GM23338 (cell line): ENCODE data around the gene FANCB. TPM values are rescaled to one million over a fixed set of nuclear protein-coding genes. Genes with fewer than 3 reads are reported as not detected.

Source experiments
- ATAC-seq: fragments of 200-7000 bp; cut with Tn5 transposase; 3 replicates; pipeline ENCODE4 v1.9.1; 2020
- DNase-seq: peaks from one replicate; pipeline ENCODE4 v3.0.0-alpha.2; 2015; ENCODE audit warnings: low spot score
- H2AFZ ChIP-seq: fragments of 200-600 bp; sonication (generic); 2 replicates; pipeline ENCODE4 v1.8.0; 2016; ENCODE audit warnings: antibody characterized with exemption, mild to moderate bottlenecking, moderate library complexity
- H3F3A ChIP-seq: fragments of 200-600 bp; sonication (generic); replicated peaks from 2 replicates; pipeline ENCODE4 v1.8.0; 2017; ENCODE audit warnings: antibody characterized with exemption, mixed run types, low read depth
- H3K27ac ChIP-seq: fragments of 200-600 bp; sonication (generic); 2 replicates; pipeline ENCODE4 v1.6.1; 2016; ENCODE audit warnings: low read depth
- H3K27me3 ChIP-seq: fragments of 200-600 bp; sonication (generic); 2 replicates; pipeline ENCODE4 v1.8.0; 2016; ENCODE audit warnings: mild to moderate bottlenecking, mixed run types, moderate library complexity; ENCODE audit not compliant: insufficient read depth
- H3K36me3 ChIP-seq: fragments of 200-600 bp; sonication (generic); 2 replicates; pipeline ENCODE4 v1.8.0; 2016; ENCODE audit warnings: mild to moderate bottlenecking; ENCODE audit not compliant: insufficient read depth
- H3K4me1 ChIP-seq: fragments of 200-600 bp; sonication (generic); 2 replicates; pipeline ENCODE4 v1.8.0; 2016; ENCODE audit warnings: mild to moderate bottlenecking, moderate library complexity; ENCODE audit not compliant: insufficient read depth
- H3K4me2 ChIP-seq: fragments of 200-600 bp; sonication (generic); 2 replicates; pipeline ENCODE4 v1.7.1; 2017; ENCODE audit warnings: mixed run types
- H3K4me3 ChIP-seq: fragments of 200-600 bp; sonication (generic); 2 replicates; pipeline ENCODE4 v1.6.1; 2016; ENCODE audit warnings: mixed run types
- H3K79me2 ChIP-seq: fragments of 200-600 bp; sonication (generic); replicated peaks from 2 replicates; pipeline ENCODE4 v1.8.0; 2017; ENCODE audit warnings: mild to moderate bottlenecking; ENCODE audit not compliant: insufficient read depth
- H3K9me2 ChIP-seq: fragments of 200-600 bp; sonication (generic); 2 replicates; pipeline ENCODE4 v1.8.0; 2017; ENCODE audit not compliant: insufficient read depth
- H4K20me1 ChIP-seq: fragments of 200-600 bp; sonication (generic); replicated peaks from 2 replicates; pipeline ENCODE4 v1.8.0; 2017; ENCODE audit warnings: mild to moderate bottlenecking; ENCODE audit not compliant: insufficient read depth
- H3K27ac Mint-ChIP-seq: 2 replicates; pipeline ENCODE4 v1.8.0; 2020; ENCODE audit warnings: inconsistent platforms, mild to moderate bottlenecking, moderate library complexity, mixed read lengths
- H3K27me3 Mint-ChIP-seq: 3 replicates; pipeline ENCODE4 v1.8.0; 2022; ENCODE audit warnings: low read depth, mild to moderate bottlenecking, moderate library complexity, mixed read lengths, inconsistent platforms; ENCODE audit not compliant: insufficient read depth, poor library complexity
- H3K36me3 Mint-ChIP-seq: 3 replicates; pipeline ENCODE4 v1.8.0; 2021; ENCODE audit warnings: low read depth, mild to moderate bottlenecking, inconsistent platforms, moderate library complexity, mixed read lengths
- H3K4me1 Mint-ChIP-seq: 3 replicates; pipeline ENCODE4 v1.8.0; 2020; ENCODE audit warnings: mild to moderate bottlenecking, inconsistent platforms, mixed read lengths
- H3K4me3 Mint-ChIP-seq: 3 replicates; pipeline ENCODE4 v1.8.0; 2021; ENCODE audit warnings: moderate library complexity, mild to moderate bottlenecking, inconsistent platforms, mixed read lengths
- H3K9me3 Mint-ChIP-seq: 3 replicates; pipeline ENCODE4 v1.8.0; 2020; ENCODE audit warnings: moderate library complexity, mild to moderate bottlenecking, inconsistent platforms, mixed read lengths
- CREB1 ChIP-seq: fragments of 250-450 bp; sonication (Bioruptor Pico); IDR thresholded peaks from 2 replicates; pipeline ENCODE4 v1.5.0; 2020; ENCODE audit warnings: low read depth, mild to moderate bottlenecking, moderate library complexity
- EZH2phosphoT487 ChIP-seq: fragments of 200-600 bp; sonication (generic); IDR thresholded peaks from one replicate; pipeline ENCODE4 v1.8.1; 2018; ENCODE audit warnings: antibody characterized with exemption; ENCODE audit not compliant: unreplicated experiment
- JUNB ChIP-seq: IDR thresholded peaks from one replicate; pipeline ENCODE4 v1.6.1; 2016; ENCODE audit warnings: antibody characterized with exemption; ENCODE audit not compliant: unreplicated experiment
- NANOG ChIP-seq: IDR thresholded peaks from 2 replicates; pipeline ENCODE4 v1.6.1; 2016; ENCODE audit warnings: antibody characterized with exemption, borderline replicate concordance
- ZNF331 ChIP-seq: fragments of 250-450 bp; sonication (Bioruptor Pico); IDR thresholded peaks from 2 replicates; pipeline ENCODE4 v1.5.0; 2020; ENCODE audit warnings: low read depth, mild to moderate bottlenecking, moderate library complexity
- polyA plus RNA-seq: library from polyadenylated mRNA; unstranded; fragments of >200 nt; fragmentation: Nextera tagmentation; extraction: Ambion mirVana; gene quantifications from 2 replicates; pipeline ENCODE4 v1.2.1, GENCODE V29; 2016
- total RNA-seq: library from RNA; depleted of rRNA; stranded (reverse); fragments of >200 nt; shearing (Covaris generic); gene quantifications from 2 replicates; pipeline ENCODE4 v1.2.3, GENCODE V29; 2014
- TF ChIP-seq, protein P1 (sequence below): IDR thresholded peaks from one replicate; pipeline ENCODE4 v1.6.1; 2018; ENCODE audit warnings: antibody characterized with exemption; ENCODE audit not compliant: unreplicated experiment
- TF ChIP-seq, protein P2 (sequence below), 2 experiments: fragments of 200-600 bp in 1 of 2; sonication (generic) in 1 of 2; conservative IDR thresholded peaks; 2 replicates each; pipeline versions ENCODE4 v1.5.1 to v1.6.1; 2016 to 2017; ENCODE audit warnings: antibody characterized with exemption in 2 of 2, low read depth in 2 of 2, mild to moderate bottlenecking in 2 of 2, moderate library complexity in 1 of 2
- TF ChIP-seq, protein P3 (sequence below): IDR thresholded peaks from 2 replicates; pipeline ENCODE4 v1.6.1; 2016; ENCODE audit warnings: antibody characterized with exemption
- TF ChIP-seq, protein P4 (sequence below): fragments of 250-450 bp; sonication (Bioruptor Pico); IDR thresholded peaks from 2 replicates; pipeline ENCODE4 v1.5.0; 2020; ENCODE audit warnings: mild to moderate bottlenecking, moderate library complexity

The FANCB gene
- total and polyA plus RNA-seq, 2 experiments from 2014 or later = 16.2 to 16.8 TPM

DNA sequence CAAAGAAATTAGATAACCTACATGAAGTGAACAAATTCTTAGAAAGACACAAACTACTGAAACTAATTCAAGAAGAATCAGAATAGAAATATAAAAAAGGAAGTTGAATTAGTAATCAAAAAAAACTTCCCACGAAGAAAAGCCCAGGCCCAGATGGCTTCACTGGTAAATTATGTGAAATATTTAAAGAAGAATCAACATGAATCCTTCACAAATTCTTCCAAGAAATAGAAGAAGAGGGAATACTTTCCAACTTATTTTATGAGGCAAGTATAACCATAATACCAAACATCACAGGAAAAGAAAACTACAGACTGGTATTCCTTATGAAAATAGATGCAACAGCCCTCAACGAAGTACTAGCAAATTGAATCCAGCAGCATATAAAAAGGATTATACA, 31.0 kb upstream of the FANCB start:
- Mint-ChIP-seq H3K27me3 (no peaks in the 10 kb centered on the region), H3K9me3 (peaks cover 8% of the 10 kb centered on the region; the same call in 2 of the 3 replicates), H3K27ac (no peak overlapping the region), H3K4me1 (no peaks in the 10 kb centered on the region), H3K4me3 (no peak overlapping the region), H3K36me3 (peaks cover 28% of the 10 kb centered on the region)
- Histone ChIP-seq H3F3A (no peaks in the 10 kb centered on the region), H3K36me3 (0 out of 2 replicates have a peak, but pooled peaks cover 4% of the 10 kb centered on the region), H3K4me1 (no peaks in the 10 kb centered on the region), H3K4me3 (no peak overlapping the region), H3K27ac (no peak overlapping the region), H3K9me2 (no peaks in the 10 kb centered on the region), H4K20me1 (no peaks in the 10 kb centered on the region), H3K4me2 (no peak overlapping the region), H2AFZ (no peak overlapping the region), H3K27me3 (no peaks in the 10 kb centered on the region), H3K79me2 (no peaks in the 10 kb centered on the region)
- ATAC-seq (no peak), DNase-seq (no peak)
- TF ChIP-seq ZNF331 (CRISPR knock-in tag) (no peak), EZH2phosphoT487 (no peak), JUNB (no peak)
- TF ChIP-seq, protein P1, sequence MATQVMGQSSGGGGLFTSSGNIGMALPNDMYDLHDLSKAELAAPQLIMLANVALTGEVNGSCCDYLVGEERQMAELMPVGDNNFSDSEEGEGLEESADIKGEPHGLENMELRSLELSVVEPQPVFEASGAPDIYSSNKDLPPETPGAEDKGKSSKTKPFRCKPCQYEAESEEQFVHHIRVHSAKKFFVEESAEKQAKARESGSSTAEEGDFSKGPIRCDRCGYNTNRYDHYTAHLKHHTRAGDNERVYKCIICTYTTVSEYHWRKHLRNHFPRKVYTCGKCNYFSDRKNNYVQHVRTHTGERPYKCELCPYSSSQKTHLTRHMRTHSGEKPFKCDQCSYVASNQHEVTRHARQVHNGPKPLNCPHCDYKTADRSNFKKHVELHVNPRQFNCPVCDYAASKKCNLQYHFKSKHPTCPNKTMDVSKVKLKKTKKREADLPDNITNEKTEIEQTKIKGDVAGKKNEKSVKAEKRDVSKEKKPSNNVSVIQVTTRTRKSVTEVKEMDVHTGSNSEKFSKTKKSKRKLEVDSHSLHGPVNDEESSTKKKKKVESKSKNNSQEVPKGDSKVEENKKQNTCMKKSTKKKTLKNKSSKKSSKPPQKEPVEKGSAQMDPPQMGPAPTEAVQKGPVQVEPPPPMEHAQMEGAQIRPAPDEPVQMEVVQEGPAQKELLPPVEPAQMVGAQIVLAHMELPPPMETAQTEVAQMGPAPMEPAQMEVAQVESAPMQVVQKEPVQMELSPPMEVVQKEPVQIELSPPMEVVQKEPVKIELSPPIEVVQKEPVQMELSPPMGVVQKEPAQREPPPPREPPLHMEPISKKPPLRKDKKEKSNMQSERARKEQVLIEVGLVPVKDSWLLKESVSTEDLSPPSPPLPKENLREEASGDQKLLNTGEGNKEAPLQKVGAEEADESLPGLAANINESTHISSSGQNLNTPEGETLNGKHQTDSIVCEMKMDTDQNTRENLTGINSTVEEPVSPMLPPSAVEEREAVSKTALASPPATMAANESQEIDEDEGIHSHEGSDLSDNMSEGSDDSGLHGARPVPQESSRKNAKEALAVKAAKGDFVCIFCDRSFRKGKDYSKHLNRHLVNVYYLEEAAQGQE = no peak
- TF ChIP-seq, protein P2, sequence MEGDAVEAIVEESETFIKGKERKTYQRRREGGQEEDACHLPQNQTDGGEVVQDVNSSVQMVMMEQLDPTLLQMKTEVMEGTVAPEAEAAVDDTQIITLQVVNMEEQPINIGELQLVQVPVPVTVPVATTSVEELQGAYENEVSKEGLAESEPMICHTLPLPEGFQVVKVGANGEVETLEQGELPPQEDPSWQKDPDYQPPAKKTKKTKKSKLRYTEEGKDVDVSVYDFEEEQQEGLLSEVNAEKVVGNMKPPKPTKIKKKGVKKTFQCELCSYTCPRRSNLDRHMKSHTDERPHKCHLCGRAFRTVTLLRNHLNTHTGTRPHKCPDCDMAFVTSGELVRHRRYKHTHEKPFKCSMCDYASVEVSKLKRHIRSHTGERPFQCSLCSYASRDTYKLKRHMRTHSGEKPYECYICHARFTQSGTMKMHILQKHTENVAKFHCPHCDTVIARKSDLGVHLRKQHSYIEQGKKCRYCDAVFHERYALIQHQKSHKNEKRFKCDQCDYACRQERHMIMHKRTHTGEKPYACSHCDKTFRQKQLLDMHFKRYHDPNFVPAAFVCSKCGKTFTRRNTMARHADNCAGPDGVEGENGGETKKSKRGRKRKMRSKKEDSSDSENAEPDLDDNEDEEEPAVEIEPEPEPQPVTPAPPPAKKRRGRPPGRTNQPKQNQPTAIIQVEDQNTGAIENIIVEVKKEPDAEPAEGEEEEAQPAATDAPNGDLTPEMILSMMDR (conservative IDR thresholded peaks at IDR 0.05; ENCODE audit: low read depth in 2 of 2) = no peak
- TF ChIP-seq, protein P3, sequence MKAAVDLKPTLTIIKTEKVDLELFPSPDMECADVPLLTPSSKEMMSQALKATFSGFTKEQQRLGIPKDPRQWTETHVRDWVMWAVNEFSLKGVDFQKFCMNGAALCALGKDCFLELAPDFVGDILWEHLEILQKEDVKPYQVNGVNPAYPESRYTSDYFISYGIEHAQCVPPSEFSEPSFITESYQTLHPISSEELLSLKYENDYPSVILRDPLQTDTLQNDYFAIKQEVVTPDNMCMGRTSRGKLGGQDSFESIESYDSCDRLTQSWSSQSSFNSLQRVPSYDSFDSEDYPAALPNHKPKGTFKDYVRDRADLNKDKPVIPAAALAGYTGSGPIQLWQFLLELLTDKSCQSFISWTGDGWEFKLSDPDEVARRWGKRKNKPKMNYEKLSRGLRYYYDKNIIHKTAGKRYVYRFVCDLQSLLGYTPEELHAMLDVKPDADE = no peak

DNA sequence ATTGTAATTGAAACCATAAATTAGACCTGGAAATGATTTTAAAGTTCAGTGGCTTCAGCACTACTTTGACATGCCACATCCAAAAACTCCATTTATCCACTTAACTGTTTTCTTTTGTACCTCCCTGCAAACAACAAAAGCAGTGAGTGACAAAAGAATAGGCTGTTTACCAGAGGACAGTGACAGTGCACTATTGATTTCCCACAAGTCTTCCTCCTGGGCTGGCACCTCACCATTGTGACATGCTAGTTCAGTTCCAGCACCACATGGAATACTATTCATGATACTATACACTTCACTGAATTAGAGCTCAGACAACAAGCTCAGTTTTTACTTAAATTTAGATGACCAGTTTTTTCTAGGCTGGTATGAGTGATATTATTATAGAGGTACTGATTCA, 29.7 kb upstream of the FANCB start:
- Histone ChIP-seq H3F3A (no peaks in the 10 kb centered on the region), H3K4me1 (no peaks in the 10 kb centered on the region), H2AFZ (no peak overlapping the region), H3K27ac (no peak overlapping the region), H3K4me2 (no peak overlapping the region), H3K79me2 (no peaks in the 10 kb centered on the region), H3K9me2 (no peaks in the 10 kb centered on the region), H3K27me3 (no peaks in the 10 kb centered on the region), H3K4me3 (no peak overlapping the region), H3K36me3 (0 out of 2 replicates have a peak, but pooled peaks cover 4% of the 10 kb centered on the region), H4K20me1 (no peaks in the 10 kb centered on the region)
- Mint-ChIP-seq H3K4me1 (no peaks in the 10 kb centered on the region), H3K4me3 (no peak overlapping the region), H3K27ac (no peak overlapping the region), H3K27me3 (no peaks in the 10 kb centered on the region), H3K9me3 (peaks cover 8% of the 10 kb centered on the region; the same call in 2 of the 3 replicates), H3K36me3 (peaks cover 28% of the 10 kb centered on the region)
- no peak for ATAC-seq
- DNase-seq = no peak
- TF ChIP-seq NANOG (no peak), CREB1 (CRISPR knock-in tag) (no peak)
- TF ChIP-seq, protein P4, sequence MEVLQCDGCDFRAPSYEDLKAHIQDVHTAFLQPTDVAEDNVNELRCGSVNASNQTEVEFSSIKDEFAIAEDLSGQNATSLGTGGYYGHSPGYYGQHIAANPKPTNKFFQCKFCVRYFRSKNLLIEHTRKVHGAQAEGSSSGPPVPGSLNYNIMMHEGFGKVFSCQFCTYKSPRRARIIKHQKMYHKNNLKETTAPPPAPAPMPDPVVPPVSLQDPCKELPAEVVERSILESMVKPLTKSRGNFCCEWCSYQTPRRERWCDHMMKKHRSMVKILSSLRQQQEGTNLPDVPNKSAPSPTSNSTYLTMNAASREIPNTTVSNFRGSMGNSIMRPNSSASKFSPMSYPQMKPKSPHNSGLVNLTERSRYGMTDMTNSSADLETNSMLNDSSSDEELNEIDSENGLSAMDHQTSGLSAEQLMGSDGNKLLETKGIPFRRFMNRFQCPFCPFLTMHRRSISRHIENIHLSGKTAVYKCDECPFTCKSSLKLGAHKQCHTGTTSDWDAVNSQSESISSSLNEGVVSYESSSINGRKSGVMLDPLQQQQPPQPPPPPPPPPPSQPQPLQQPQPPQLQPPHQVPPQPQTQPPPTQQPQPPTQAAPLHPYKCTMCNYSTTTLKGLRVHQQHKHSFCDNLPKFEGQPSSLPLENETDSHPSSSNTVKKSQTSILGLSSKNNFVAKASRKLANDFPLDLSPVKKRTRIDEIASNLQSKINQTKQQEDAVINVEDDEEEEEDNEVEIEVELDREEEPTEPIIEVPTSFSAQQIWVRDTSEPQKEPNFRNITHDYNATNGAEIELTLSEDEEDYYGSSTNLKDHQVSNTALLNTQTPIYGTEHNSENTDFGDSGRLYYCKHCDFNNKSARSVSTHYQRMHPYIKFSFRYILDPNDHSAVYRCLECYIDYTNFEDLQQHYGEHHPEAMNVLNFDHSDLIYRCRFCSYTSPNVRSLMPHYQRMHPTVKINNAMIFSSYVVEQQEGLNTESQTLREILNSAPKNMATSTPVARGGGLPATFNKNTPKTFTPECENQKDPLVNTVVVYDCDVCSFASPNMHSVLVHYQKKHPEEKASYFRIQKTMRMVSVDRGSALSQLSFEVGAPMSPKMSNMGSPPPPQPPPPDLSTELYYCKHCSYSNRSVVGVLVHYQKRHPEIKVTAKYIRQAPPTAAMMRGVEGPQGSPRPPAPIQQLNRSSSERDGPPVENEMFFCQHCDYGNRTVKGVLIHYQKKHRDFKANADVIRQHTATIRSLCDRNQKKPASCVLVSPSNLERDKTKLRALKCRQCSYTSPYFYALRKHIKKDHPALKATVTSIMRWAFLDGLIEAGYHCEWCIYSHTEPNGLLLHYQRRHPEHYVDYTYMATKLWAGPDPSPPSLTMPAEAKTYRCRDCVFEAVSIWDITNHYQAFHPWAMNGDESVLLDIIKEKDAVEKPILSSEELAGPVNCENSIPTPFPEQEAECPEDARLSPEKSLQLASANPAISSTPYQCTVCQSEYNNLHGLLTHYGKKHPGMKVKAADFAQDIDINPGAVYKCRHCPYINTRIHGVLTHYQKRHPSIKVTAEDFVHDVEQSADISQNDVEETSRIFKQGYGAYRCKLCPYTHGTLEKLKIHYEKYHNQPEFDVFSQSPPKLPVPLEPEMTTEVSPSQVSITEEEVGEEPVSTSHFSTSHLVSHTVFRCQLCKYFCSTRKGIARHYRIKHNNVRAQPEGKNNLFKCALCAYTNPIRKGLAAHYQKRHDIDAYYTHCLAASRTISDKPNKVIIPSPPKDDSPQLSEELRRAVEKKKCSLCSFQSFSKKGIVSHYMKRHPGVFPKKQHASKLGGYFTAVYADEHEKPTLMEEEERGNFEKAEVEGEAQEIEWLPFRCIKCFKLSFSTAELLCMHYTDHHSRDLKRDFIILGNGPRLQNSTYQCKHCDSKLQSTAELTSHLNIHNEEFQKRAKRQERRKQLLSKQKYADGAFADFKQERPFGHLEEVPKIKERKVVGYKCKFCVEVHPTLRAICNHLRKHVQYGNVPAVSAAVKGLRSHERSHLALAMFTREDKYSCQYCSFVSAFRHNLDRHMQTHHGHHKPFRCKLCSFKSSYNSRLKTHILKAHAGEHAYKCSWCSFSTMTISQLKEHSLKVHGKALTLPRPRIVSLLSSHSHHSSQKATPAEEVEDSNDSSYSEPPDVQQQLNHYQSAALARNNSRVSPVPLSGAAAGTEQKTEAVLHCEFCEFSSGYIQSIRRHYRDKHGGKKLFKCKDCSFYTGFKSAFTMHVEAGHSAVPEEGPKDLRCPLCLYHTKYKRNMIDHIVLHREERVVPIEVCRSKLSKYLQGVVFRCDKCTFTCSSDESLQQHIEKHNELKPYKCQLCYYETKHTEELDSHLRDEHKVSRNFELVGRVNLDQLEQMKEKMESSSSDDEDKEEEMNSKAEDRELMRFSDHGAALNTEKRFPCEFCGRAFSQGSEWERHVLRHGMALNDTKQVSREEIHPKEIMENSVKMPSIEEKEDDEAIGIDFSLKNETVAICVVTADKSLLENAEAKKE (CRISPR knock-in tag) = no peak
